GM12872 (cell line): ENCODE data around the gene DCLK2.

Experiments
- TF ChIP-seq, protein P1 (sequence below): IDR thresholded peaks from 3 replicates; pipeline ENCODE4 v1.5.1; 2011; ENCODE audit warnings: low read depth, mild to moderate bottlenecking, low read length, moderate library complexity; ENCODE audit not compliant: insufficient read depth

DCLK2 gene

DNA sequence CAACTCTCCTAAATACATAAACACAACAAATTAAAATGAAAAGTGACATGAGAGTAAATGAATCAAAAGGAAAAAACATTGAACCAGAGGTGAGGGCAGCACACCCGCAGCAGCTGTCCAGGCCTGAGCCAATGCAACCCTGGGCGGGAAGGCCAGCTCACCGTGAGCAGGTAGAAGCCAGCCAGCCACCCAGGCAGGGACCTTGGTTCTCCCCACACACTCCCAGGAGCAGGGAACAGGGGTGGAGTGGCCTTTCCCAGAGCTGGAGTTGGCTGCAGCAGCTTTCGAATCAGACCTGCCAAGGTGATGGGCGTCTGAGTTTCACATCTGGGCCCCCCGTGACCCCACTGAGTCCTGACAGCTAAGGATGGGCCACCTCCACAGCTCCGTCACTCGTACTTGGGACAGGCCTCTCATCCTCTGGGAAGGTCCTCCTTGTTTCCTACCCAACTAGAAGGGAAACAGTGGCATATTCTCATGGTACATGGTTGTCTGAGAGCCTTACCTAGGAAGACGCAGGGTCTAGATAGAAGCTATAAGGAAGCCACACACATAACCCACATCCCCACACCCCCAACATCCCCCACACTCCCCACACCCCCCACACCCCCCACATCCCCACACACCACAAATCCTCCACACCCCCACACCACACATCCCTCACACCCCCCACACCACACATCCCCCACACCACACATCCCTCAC, 172.2 kb downstream of the DCLK2 start:
- TF ChIP-seq, protein P1, sequence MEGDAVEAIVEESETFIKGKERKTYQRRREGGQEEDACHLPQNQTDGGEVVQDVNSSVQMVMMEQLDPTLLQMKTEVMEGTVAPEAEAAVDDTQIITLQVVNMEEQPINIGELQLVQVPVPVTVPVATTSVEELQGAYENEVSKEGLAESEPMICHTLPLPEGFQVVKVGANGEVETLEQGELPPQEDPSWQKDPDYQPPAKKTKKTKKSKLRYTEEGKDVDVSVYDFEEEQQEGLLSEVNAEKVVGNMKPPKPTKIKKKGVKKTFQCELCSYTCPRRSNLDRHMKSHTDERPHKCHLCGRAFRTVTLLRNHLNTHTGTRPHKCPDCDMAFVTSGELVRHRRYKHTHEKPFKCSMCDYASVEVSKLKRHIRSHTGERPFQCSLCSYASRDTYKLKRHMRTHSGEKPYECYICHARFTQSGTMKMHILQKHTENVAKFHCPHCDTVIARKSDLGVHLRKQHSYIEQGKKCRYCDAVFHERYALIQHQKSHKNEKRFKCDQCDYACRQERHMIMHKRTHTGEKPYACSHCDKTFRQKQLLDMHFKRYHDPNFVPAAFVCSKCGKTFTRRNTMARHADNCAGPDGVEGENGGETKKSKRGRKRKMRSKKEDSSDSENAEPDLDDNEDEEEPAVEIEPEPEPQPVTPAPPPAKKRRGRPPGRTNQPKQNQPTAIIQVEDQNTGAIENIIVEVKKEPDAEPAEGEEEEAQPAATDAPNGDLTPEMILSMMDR, result no peak

DNA sequence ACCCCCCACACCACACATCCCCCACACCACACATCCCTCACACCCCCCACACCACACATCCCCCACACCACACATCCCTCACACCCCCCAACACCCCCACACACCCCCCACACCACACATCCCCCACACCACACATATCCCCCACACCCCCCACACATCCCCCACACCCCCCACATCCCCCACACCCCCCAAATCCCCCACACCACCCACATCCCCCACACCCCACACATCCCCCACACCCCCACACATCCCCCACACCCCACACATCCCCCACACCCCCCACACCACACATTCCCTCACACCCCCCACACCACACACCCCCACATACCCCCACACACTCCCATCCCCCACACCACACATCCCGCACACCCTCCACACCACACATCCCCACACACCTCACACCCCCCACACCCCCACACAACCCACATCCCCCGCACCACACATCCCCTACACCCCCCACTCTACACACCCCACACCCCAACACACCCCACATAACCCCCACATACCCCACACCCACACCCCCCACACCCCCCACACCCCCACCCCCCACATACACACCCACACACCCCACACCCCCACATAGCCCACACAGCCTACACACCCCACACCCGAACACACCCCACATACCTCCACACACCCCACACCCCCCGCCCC, 172.9 kb downstream of the DCLK2 start:
- TF ChIP-seq, protein P1, result no peak

DNA sequence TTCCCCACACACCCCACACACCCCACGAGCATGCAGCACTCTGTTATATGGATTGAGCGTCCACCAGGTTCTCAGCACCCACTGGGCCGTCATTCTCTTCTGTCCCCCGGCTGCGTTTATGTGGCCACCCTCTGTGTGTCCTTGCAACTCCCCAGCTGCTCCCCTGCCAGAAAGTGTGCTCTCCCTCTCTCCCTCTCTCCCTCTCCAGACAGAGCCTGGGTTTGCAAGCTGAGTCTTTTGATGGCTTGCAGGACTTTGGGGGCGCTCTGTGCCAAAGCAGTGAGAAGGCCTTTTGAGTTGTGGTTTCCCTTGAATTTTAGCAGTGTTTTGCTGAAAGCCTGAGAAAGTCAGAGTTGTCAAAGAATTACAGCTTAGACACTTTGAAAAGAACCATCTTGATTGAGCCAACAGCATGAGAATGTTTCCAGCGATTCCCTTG, 173.5 kb downstream of the DCLK2 start:
- TF ChIP-seq, protein P1, result no peak

DNA sequence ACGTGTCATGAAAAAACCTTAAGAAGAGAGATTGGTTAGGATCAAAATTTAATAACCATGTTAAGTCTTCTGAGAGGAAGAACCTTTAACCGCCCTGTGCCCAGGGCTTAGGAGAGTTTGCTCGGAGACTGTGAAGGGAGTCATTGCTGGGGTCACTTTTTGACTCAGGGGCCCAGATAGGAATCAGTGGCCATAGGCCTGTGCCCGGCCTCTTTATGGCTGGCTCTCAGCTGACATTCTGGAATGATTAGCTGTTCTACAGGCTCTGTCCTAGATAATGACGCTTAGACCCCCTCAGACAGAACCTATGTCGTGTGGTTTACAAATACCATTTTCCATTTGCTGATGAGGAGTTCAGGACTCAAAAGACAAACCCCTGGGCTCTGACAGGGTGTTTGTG, 174.1 kb downstream of the DCLK2 start:
- TF ChIP-seq, protein P1, result no peak

DNA sequence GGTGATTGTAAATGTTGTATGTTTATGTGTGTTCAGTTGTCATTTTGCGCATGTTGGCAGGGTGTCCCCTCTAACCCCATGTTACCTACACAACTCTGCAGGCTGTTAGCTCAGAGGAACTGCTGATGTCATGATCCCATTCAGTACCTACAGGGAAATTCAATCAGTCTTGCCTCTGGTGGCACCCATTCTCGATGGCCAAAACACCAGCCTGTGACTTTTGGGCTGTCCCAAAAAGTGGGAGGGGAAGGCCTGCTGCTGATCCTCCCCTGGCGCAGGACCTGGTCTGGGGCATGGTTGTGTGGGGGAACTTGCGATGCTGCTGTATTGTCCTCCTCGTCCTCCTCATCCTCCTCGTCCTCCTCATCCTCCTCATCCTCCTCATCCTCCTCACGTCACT, 174.5 kb downstream of the DCLK2 start:
- TF ChIP-seq, protein P1, result no peak

DNA sequence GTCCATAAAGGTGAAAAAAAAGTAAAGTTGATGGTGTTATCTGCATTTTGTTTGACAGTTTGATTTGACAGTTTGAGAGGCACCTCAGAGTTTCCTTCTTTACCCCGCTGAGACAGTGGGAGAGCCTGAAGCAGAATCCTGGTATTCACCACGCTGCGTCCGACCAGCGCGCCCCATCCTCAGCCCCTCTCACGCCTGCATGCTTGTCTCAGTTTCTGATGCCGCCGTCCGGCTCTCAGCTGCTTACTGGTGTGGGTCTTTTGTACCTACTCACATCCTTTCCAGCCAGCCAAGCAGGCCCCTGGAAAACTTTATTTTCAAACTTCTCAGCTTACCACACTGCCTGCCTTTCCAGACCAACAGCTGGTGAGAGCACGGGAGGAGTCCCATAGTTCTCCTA, 175.2 kb downstream of the DCLK2 start:
- TF ChIP-seq, protein P1, result no peak

DNA sequence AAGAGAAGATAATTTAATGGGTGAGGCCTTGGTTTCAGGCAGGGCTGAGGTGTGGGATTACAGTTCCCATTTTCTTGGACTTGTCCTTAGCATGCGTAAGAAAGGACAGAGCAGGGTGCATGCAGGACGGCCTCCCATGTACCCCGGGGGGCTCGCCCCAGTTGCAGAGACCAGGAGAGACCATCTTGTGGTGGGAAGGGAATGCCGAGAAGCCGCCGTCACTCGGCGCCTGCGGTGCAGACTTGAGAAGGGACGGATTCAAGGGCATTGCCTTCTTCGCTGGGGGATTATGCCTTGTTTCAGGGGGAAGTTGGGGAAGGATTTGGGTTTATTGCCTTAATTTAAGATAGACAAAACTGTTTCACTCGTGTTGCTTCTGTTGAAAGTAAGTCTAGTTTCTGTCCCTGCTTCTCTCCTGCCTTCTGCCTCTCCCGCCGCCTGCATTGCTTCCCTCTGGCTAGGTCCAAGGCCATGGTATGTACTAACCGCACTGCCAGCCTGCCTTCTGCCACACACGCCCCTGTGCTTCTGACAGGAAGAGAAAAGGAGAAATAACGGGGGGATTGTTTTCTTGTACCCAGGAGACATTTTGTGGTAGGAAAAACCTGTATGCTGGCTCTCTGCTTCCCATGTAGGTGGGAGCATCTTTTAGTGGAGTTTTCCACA, 175.9 kb downstream of the DCLK2 start:
- TF ChIP-seq, protein P1, result no peak
